ENCODE results near the gene CCNY. TPM values are rescaled to one million over a fixed set of nuclear protein-coding genes. Genes with fewer than 3 reads are reported as not detected.
A peak's percentile ranks its signal among the peaks of the same experiment; 100 is the strongest.

CCNY gene
- total and polyA plus RNA-seq, 2 of the 13 experiments (the other 11 are each of a cell fraction or from before 2014, with no cell fraction given): 48.2 to 54.7 TPM

- in situ Hi-C loops (cut with HindIII; ENCODE audit: extremely low pct_ligation_motif_present, low pct_unique_long_range_greater_than_20kb): no loop called here
- CTCF ChIA-PET (ENCODE audit: low intra/inter-chr PET ratio, low total read pairs): no interaction called here
- POLR2A ChIA-PET: no interaction called here
- peak; percentile 4 for DNase-seq (ENCODE audit: low spot score)
- no peak overlapping the region for H3K4me2 ChIP-seq (ENCODE audit: low read depth, low read length)
- intact Hi-C loops (cut with micrococcal nuclease; ENCODE audit: unreplicated experiment): no loop called here
- no peak for ATAC-seq
- WGBS (ENCODE audit: low lambda C conversion rate): 97% methylated on average over 4 of the region's 4 CpGs
- FAIRE-seq: no peak
- H3K9me3 ChIP-seq (ENCODE audit: low read length): no peaks in the 10 kb centered on the region
- H3K27me3 ChIP-seq (ENCODE audit: control insufficient read depth in 1 of 2, insufficient read depth in 2 of 2, low read length in 2 of 2): no peaks in the 10 kb centered on the region
- H3K36me3 ChIP-seq (replicated peaks in 1 of 2; ENCODE audit: control insufficient read depth in 1 of 2, insufficient read depth in 2 of 2, low read length in 2 of 2): peaks cover 23 to 51% of the 10 kb centered on the region in 2 experiments
- TF ChIP-seq FOXO4 (CRISPR knock-in tag; conservative IDR thresholded peaks at IDR 0.05) (no peak), AHR (CRISPR knock-in tag; IDR thresholded peaks at IDR 0.05) (no peak), GTF3A (CRISPR knock-in tag; conservative IDR thresholded peaks at IDR 0.05) (no peak), POLR2AphosphoS2 (IDR thresholded peaks at IDR 0.05; ENCODE audit: low read depth, low read length) (no peak), TMF1 (CRISPR knock-in tag; IDR thresholded peaks at IDR 0.05; ENCODE audit: low read depth) (no peak), UBTF (CRISPR knock-in tag; IDR thresholded peaks at IDR 0.05) (no peak), ZNF18 (CRISPR knock-in tag; IDR thresholded peaks at IDR 0.05; ENCODE audit: insufficient replicate concordance) (no peak), CC2D1A (CRISPR knock-in tag; IDR thresholded peaks at IDR 0.05) (no peak), SP140L (CRISPR knock-in tag; IDR thresholded peaks at IDR 0.05; ENCODE audit: borderline replicate concordance) (no peak), HMGXB3 (CRISPR knock-in tag; IDR thresholded peaks at IDR 0.05; ENCODE audit: borderline replicate concordance) (no peak), ZFP41 (CRISPR knock-in tag; IDR thresholded peaks at IDR 0.05; ENCODE audit: borderline replicate concordance) (no peak), RBM22 (optimal IDR thresholded peaks at IDR 0.05; ENCODE audit: low read length) (no peak), ZNF362 (CRISPR knock-in tag; IDR thresholded peaks at IDR 0.05; ENCODE audit: borderline replicate concordance) (no peak), ZNF367 (CRISPR knock-in tag; IDR thresholded peaks at IDR 0.05; ENCODE audit: borderline replicate concordance) (no peak)
- H3K9ac ChIP-seq (ENCODE audit: insufficient read depth, low read depth, low read length): no peak overlapping the region
- no peak overlapping the region for H3K4me3 ChIP-seq (replicated peaks in 1 of 3; ENCODE audit: insufficient read depth in 1 of 3, low read depth in 2 of 3, low read length in 3 of 3)
- no TSS peak for BruUV-seq (replicated peaks)
- H2AFZ ChIP-seq (ENCODE audit: low read length): no peak overlapping the region
- H3K4me1 ChIP-seq (ENCODE audit: insufficient read depth, low read length): peaks cover 15% of the 10 kb centered on the region
- H3K27ac ChIP-seq (ENCODE audit: extremely low read length, insufficient read depth, low read length): no peak overlapping the region
- H4K20me1 ChIP-seq (ENCODE audit: insufficient read depth, low read length): 0 out of 2 replicates have a peak, but pooled peaks cover 2% of the 10 kb centered on the region
- H3K79me2 ChIP-seq (ENCODE audit: insufficient read depth, low read length): no peaks in the 10 kb centered on the region
Observed at GRCh38 chr10:35546824-35547225, 210.5 kb downstream of the CCNY start.

Data from HepG2 (cell line).